WTC11 (cell line): ENCODE data around the gene SKIL. TPM values are rescaled to one million over a fixed set of nuclear protein-coding genes. Genes with fewer than 3 reads are reported as not detected.

Experiments
- ATAC-seq: fragments of 200-7000 bp; cut with Tn5 transposase; 2 replicates; pipeline ENCODE4 v1.10.0; 2021; ENCODE audit warnings: mild to moderate bottlenecking, moderate library complexity
- CTCF ChIA-PET: fragments of 300-600 bp; sonication (Branson Sonifier 250); formaldehyde crosslinking; loops from one replicate; lab custom pipeline; 2021; ENCODE audit warnings: antibody characterized with exemption; lab: Charles Lee
- POLR2A ChIA-PET: fragments of 350-600 bp; sonication (Branson Sonifier 250); formaldehyde crosslinking; loops from one replicate; lab custom pipeline; 2021; ENCODE audit warnings: antibody characterized with exemption; lab: Charles Lee
- DNase-seq: peaks from one replicate; pipeline ENCODE4 v3.0.0; 2021; ENCODE audit warnings: low spot score
- H3K27ac Mint-ChIP-seq: 2 replicates; pipeline ENCODE4 v1.8.0; 2021; ENCODE audit warnings: mixed read lengths
- H3K27me3 Mint-ChIP-seq: 2 replicates; pipeline ENCODE4 v1.8.0; 2021; ENCODE audit warnings: low read depth, mild to moderate bottlenecking, moderate library complexity, mixed read lengths
- H3K36me3 Mint-ChIP-seq: 2 replicates; pipeline ENCODE4 v1.8.0; 2021; ENCODE audit warnings: mixed read lengths
- H3K4me1 Mint-ChIP-seq: 2 replicates; pipeline ENCODE4 v1.8.0; 2022; ENCODE audit warnings: mixed read lengths
- H3K4me3 Mint-ChIP-seq: 2 replicates; pipeline ENCODE4 v1.8.0; 2021; ENCODE audit warnings: mild to moderate bottlenecking, moderate library complexity, mixed read lengths
- H3K9me3 Mint-ChIP-seq: 2 replicates; pipeline ENCODE4 v1.8.0; 2021; ENCODE audit warnings: mixed read lengths
- ATF3 ChIP-seq: sonication (generic); formaldehyde crosslinking; conservative IDR thresholded peaks from 2 replicates; pipeline ENCODE4 v1.8.1; 2022; ENCODE audit warnings: mild to moderate bottlenecking, missing genetic modification reagents
- ESRRA ChIP-seq: sonication (generic); formaldehyde crosslinking; IDR thresholded peaks from 2 replicates; pipeline ENCODE4 v1.8.1; 2022; ENCODE audit warnings: mild to moderate bottlenecking, missing genetic modification reagents, borderline replicate concordance
- FOXJ3 ChIP-seq: sonication (generic); formaldehyde crosslinking; IDR thresholded peaks from 2 replicates; pipeline ENCODE4 v1.9.0; 2021; ENCODE audit warnings: missing genetic modification reagents, mild to moderate bottlenecking, borderline replicate concordance
- HMGA2 ChIP-seq: fragments of 250-450 bp; sonication (Bioruptor Pico); IDR thresholded peaks from 2 replicates; pipeline ENCODE4 v1.4.0; 2021; ENCODE audit warnings: mild to moderate bottlenecking, moderate library complexity
- MAX ChIP-seq: sonication (generic); formaldehyde crosslinking; IDR thresholded peaks from 2 replicates; pipeline ENCODE4 v1.8.0; 2022; ENCODE audit warnings: mild to moderate bottlenecking, missing genetic modification reagents
- MYBL2 ChIP-seq: sonication (generic); formaldehyde crosslinking; IDR thresholded peaks from 2 replicates; pipeline ENCODE4 v1.8.1; 2023; ENCODE audit warnings: mild to moderate bottlenecking, moderate library complexity, missing genetic modification reagents
- NR2C2 ChIP-seq: sonication (generic); formaldehyde crosslinking; IDR thresholded peaks from 2 replicates; pipeline ENCODE4 v1.8.0; 2022; ENCODE audit warnings: mild to moderate bottlenecking, missing genetic modification reagents
- OVOL2 ChIP-seq: fragments of 250-450 bp; sonication (Bioruptor Pico); IDR thresholded peaks from 2 replicates; pipeline ENCODE4 v1.9.0; 2021; ENCODE audit warnings: mild to moderate bottlenecking, borderline replicate concordance
- PREB ChIP-seq: sonication (generic); formaldehyde crosslinking; IDR thresholded peaks from 2 replicates; pipeline ENCODE4 v1.8.1; 2022; ENCODE audit warnings: mild to moderate bottlenecking, missing genetic modification reagents, moderate library complexity, borderline replicate concordance
- SMAD3 ChIP-seq: sonication (generic); formaldehyde crosslinking; IDR thresholded peaks from 2 replicates; pipeline ENCODE4 v1.8.0; 2022; ENCODE audit warnings: missing genetic modification reagents, mild to moderate bottlenecking, borderline replicate concordance
- TEAD4 ChIP-seq: sonication (generic); formaldehyde crosslinking; IDR thresholded peaks from 2 replicates; pipeline ENCODE4 v1.8.0; 2022; ENCODE audit warnings: mild to moderate bottlenecking, missing genetic modification reagents
- TP53 ChIP-seq: sonication (generic); formaldehyde crosslinking; IDR thresholded peaks from 2 replicates; pipeline ENCODE4 v1.8.1; 2023; ENCODE audit warnings: mild to moderate bottlenecking, missing genetic modification reagents
- ZNF138 ChIP-seq: sonication (generic); formaldehyde crosslinking; conservative IDR thresholded peaks from 2 replicates; pipeline ENCODE4 v1.8.1; 2022; ENCODE audit warnings: mild to moderate bottlenecking, moderate library complexity, missing genetic modification reagents
- ZNF281 ChIP-seq: sonication (generic); formaldehyde crosslinking; IDR thresholded peaks from 2 replicates; pipeline ENCODE4 v1.8.0; 2023; ENCODE audit warnings: mild to moderate bottlenecking, missing genetic modification reagents
- ZNF416 ChIP-seq: fragments of 250-450 bp; sonication (Bioruptor Pico); IDR thresholded peaks from 2 replicates; pipeline ENCODE4 v1.9.0; 2021; ENCODE audit warnings: mild to moderate bottlenecking, inconsistent platforms
- ZNF512 ChIP-seq: sonication (generic); formaldehyde crosslinking; IDR thresholded peaks from 2 replicates; pipeline ENCODE4 v1.8.1; 2022; ENCODE audit warnings: missing genetic modification reagents, borderline replicate concordance
- ZNF671 ChIP-seq: fragments of 250-450 bp; sonication (Bioruptor Pico); IDR thresholded peaks from 2 replicates; pipeline ENCODE4 v1.8.0; 2021; ENCODE audit warnings: mild to moderate bottlenecking
- total RNA-seq: library from RNA; stranded (reverse); gene quantifications from 3 replicates; pipeline ENCODE4 v1.2.3, GENCODE V29; 2021
- TF ChIP-seq, protein P1 (sequence below): sonication (generic); formaldehyde crosslinking; IDR thresholded peaks from 2 replicates; pipeline ENCODE4 v1.8.1; 2023; ENCODE audit warnings: mild to moderate bottlenecking, moderate library complexity, missing genetic modification reagents
- TF ChIP-seq, protein P2 (sequence below): sonication (generic); formaldehyde crosslinking; IDR thresholded peaks from 2 replicates; pipeline ENCODE4 v1.8.0; 2022; ENCODE audit warnings: missing genetic modification reagents

SKIL gene
- total RNA-seq, 1 experiment from 2014 or later, result 181 TPM

- H3K4me1 Mint-ChIP-seq, result peaks cover 32% of the 10 kb centered on the region
- ATAC-seq (no peak), DNase-seq (no peak)
- H3K9me3 Mint-ChIP-seq, result no peaks in the 10 kb centered on the region
- H3K27me3 Mint-ChIP-seq, result peaks cover 32% of the 10 kb centered on the region
- H3K4me3 Mint-ChIP-seq, result no peak overlapping the region
- H3K36me3 Mint-ChIP-seq, result peaks cover 9% of the 10 kb centered on the region
- ChIA-PET CTCF (no interaction called here), POLR2A (no interaction called here)
- TF ChIP-seq ZNF416 (no peak), TEAD4 (CRISPR knock-in tag) (no peak), PREB (CRISPR knock-in tag) (no peak), HMGA2 (no peak), ZNF671 (CRISPR knock-in tag) (no peak), ZNF138 (CRISPR knock-in tag) (no peak), TP53 (CRISPR knock-in tag) (no peak), OVOL2 (no peak), ZNF512 (no peak), NR2C2 (CRISPR knock-in tag) (no peak), SMAD3 (no peak), ATF3 (CRISPR knock-in tag) (no peak), MAX (no peak), ESRRA (CRISPR knock-in tag) (no peak), MYBL2 (CRISPR knock-in tag) (no peak), ZNF281 (no peak), FOXJ3 (CRISPR knock-in tag) (no peak)
- TF ChIP-seq, protein P1, sequence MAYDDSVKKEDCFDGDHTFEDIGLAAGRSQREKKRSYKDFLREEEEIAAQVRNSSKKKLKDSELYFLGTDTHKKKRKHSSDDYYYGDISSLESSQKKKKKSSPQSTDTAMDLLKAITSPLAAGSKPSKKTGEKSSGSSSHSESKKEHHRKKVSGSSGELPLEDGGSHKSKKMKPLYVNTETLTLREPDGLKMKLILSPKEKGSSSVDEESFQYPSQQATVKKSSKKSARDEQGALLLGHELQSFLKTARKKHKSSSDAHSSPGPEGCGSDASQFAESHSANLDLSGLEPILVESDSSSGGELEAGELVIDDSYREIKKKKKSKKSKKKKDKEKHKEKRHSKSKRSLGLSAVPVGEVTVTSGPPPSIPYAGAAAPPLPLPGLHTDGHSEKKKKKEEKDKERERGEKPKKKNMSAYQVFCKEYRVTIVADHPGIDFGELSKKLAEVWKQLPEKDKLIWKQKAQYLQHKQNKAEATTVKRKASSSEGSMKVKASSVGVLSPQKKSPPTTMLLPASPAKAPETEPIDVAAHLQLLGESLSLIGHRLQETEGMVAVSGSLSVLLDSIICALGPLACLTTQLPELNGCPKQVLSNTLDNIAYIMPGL (CRISPR knock-in tag), result no peak
- TF ChIP-seq, protein P2, sequence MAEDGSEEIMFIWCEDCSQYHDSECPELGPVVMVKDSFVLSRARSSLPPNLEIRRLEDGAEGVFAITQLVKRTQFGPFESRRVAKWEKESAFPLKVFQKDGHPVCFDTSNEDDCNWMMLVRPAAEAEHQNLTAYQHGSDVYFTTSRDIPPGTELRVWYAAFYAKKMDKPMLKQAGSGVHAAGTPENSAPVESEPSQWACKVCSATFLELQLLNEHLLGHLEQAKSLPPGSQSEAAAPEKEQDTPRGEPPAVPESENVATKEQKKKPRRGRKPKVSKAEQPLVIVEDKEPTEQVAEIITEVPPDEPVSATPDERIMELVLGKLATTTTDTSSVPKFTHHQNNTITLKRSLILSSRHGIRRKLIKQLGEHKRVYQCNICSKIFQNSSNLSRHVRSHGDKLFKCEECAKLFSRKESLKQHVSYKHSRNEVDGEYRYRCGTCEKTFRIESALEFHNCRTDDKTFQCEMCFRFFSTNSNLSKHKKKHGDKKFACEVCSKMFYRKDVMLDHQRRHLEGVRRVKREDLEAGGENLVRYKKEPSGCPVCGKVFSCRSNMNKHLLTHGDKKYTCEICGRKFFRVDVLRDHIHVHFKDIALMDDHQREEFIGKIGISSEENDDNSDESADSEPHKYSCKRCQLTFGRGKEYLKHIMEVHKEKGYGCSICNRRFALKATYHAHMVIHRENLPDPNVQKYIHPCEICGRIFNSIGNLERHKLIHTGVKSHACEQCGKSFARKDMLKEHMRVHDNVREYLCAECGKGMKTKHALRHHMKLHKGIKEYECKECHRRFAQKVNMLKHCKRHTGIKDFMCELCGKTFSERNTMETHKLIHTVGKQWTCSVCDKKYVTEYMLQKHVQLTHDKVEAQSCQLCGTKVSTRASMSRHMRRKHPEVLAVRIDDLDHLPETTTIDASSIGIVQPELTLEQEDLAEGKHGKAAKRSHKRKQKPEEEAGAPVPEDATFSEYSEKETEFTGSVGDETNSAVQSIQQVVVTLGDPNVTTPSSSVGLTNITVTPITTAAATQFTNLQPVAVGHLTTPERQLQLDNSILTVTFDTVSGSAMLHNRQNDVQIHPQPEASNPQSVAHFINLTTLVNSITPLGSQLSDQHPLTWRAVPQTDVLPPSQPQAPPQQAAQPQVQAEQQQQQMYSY (CRISPR knock-in tag), result no peak
- no peak overlapping the region for H3K27ac Mint-ChIP-seq
Measured at GRCh38 chr3:170423001-170423615, 65.6 kb downstream of the SKIL start.
